Common myeloid progenitor, CD34-positive (primary cell): Measurements from ENCODE around the gene TEAD1.

ENCODE experiments used
- CTCF ChIA-PET: fragments of 350-600 bp; sonication (Branson Sonifier 250); formaldehyde crosslinking; loops from one replicate; lab custom pipeline; 2021; ENCODE audit warnings: antibody characterized with exemption; lab: Charles Lee
- POLR2A ChIA-PET: fragments of 350-600 bp; sonication (Branson Sonifier 250); formaldehyde crosslinking; loops from one replicate; lab custom pipeline; 2021; ENCODE audit warnings: antibody characterized with exemption; lab: Charles Lee
- DNase-seq, 3 donors: peaks; one replicate each; pipeline versions ENCODE4 v3.0.0 to v3.0.0-alpha.2; 2013
- H3K27ac ChIP-seq, 2 experiments: 1 replicate in 1 of 2; 2 replicates in 1 of 2; pipeline ENCODE4 v1.7.0; 2013; ENCODE audit warnings: inconsistent platforms in 2 of 2, low read length in 2 of 2, mild to moderate bottlenecking in 2 of 2, low read depth in 1 of 2, moderate library complexity in 1 of 2; ENCODE audit not compliant: severe bottlenecking in 2 of 2, insufficient read depth in 1 of 2, poor library complexity in 1 of 2
- H3K27me3 ChIP-seq, 5 experiments: replicated peaks in 2 of 5; 1 replicate in 3 of 5; 2 replicates in 2 of 5; pipeline versions ENCODE4 v1.6.1 to v1.7.0; 2013; ENCODE audit warnings: low read length in 4 of 5, mild to moderate bottlenecking in 2 of 5, moderate library complexity in 2 of 5, inconsistent platforms in 1 of 5; ENCODE audit not compliant: insufficient read depth in 5 of 5, control insufficient read depth in 4 of 5
- H3K36me3 ChIP-seq, 4 experiments: 1 replicate in 2 of 4; 2 replicates in 2 of 4; pipeline versions ENCODE4 v1.6.1 to v1.7.0; 2013; ENCODE audit warnings: low read length in 3 of 4, control low read depth in 1 of 4, mild to moderate bottlenecking in 1 of 4; ENCODE audit not compliant: control insufficient read depth in 4 of 4, insufficient read depth in 4 of 4
- H3K4me1 ChIP-seq, 4 experiments: 1 replicate in 3 of 4; 2 replicates in 1 of 4; pipeline versions ENCODE4 v1.6.1 to v1.7.1; 2013; ENCODE audit warnings: low read length in 3 of 4, mild to moderate bottlenecking in 3 of 4, control low read depth in 1 of 4, inconsistent platforms in 1 of 4, moderate library complexity in 1 of 4; ENCODE audit not compliant: control insufficient read depth in 4 of 4, insufficient read depth in 4 of 4; ENCODE audit errors: control extremely low read depth in 1 of 4
- H3K4me3 ChIP-seq, 7 experiments: 1 replicate in 4 of 7; 2 replicates in 3 of 7; pipeline versions ENCODE4 v1.5.1 to v1.7.0; 2013; ENCODE audit warnings: mild to moderate bottlenecking in 7 of 7, low read length in 6 of 7, moderate library complexity in 6 of 7, inconsistent platforms in 2 of 7, low read depth in 2 of 7, control low read depth in 1 of 7; ENCODE audit not compliant: insufficient read depth in 4 of 7, control insufficient read depth in 1 of 7; ENCODE audit errors: extremely low read depth in 1 of 7
- H3K9me3 ChIP-seq, 5 experiments: 1 replicate in 4 of 5; 2 replicates in 1 of 5; pipeline versions ENCODE4 v1.6.1 to v1.7.1; 2013; ENCODE audit warnings: low read length in 4 of 5, mild to moderate bottlenecking in 2 of 5, inconsistent platforms in 1 of 5, low read depth in 1 of 5, moderate library complexity in 1 of 5; ENCODE audit not compliant: control insufficient read depth in 4 of 5, insufficient read depth in 2 of 5; ENCODE audit errors: control extremely low read depth in 1 of 5
- WGBS: methylation state at CpG from one replicate; pipeline ENCODE4 v1.1.5; 2013; ENCODE audit not compliant: insufficient coverage; 5-methylcytosine and 5-hydroxymethylcytosine counted together

TEAD1 gene

GRCh38 chr11:12914400-12914912 is 240.2 kb downstream of the TEAD1 start:
- DNase-seq: peak; percentile 8 to 32 (median 31)
- WGBS: 46% methylated on average over 10 of the region's 11 CpGs
- H3K36me3 ChIP-seq: no peaks in the 10 kb centered on the region

DNA sequence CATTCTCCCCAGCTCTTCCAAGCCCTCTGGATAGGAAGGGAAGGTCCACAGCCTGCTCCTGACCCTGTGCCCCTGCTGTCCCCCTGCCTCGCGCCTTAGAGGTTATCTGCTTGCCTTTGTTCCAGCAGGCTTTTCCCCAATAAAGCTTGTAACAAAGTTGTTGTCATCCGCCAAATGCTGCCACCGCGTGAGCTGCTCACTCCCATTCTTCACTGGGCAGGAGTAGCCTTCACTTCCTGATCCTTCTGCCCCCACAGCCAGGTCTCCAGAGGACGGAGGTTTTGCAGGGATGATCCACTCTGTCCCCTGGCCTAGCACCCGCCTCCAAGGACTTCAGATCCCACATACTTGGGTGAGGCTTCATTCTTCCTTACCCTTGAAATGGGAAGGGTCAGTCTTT is 240.9 kb downstream of the TEAD1 start:
- CTCF ChIA-PET: interaction anchor here (0.9 to 2.3 kb wide), 2 partner anchors 13 kb away, joined by 3 to 9 read pairs; no protein-coding TSS in a partner anchor
- H3K27me3 ChIP-seq: peaks cover 0 to 4% (median 0%) of the 10 kb centered on the region in 5 experiments
- no peak overlapping the region for H3K27ac ChIP-seq
- H3K4me3 ChIP-seq: no peak overlapping the region
- H3K4me1 ChIP-seq: no peaks in the 10 kb centered on the region
- no peaks in the 10 kb centered on the region for H3K9me3 ChIP-seq
- POLR2A ChIA-PET: no interaction called here
- 97% methylated on average over 6 of the region's 7 CpGs for WGBS
- no peak for DNase-seq
- no peaks in the 10 kb centered on the region for H3K36me3 ChIP-seq

More at GRCh38 chr11:12914400-12914912, 240.2 kb downstream of the TEAD1 start:
- ChIA-PET POLR2A (interaction anchor here (0.6 kb wide), 1 partner anchor 614 kb away, joined by 4 read pairs; no protein-coding TSS in a partner anchor), CTCF (interaction anchor here (0.6 to 2.3 kb wide), 4 partner anchors 9 to 50 kb away, joined by 3 to 9 read pairs (median 3); no protein-coding TSS in a partner anchor)
- Histone ChIP-seq H3K27me3 (peaks cover 0 to 4% (median 0%) of the 10 kb centered on the region in 5 experiments), H3K9me3 (no peaks in the 10 kb centered on the region), H3K27ac (no peak overlapping the region), H3K4me1 (no peaks in the 10 kb centered on the region), H3K4me3 (no peak overlapping the region)

DNA sequence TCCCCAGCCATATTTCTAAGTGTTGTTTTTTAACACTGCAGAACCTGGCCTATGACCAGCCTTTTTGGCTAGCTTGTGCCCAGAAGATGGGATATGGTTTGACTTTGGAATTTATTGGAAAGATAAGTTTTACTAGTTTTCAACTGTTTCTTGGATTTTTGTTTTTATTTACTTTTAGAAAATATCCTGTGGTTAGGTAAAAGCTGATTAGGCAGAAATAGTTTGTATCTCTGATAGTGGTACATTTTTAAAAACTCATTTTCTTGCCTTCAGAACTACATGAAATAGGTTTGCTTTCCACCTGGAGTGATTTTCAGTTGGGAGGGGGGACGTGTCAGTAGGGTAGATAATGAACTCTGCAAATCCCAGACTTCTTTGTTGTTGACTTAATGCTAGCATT is 243.6 kb downstream of the TEAD1 start:
- H3K27ac ChIP-seq: no peak overlapping the region
- WGBS: no CpG with 5 or more reads among the region's 1 CpG
- POLR2A ChIA-PET: no interaction called here
- H3K27me3 ChIP-seq: peaks cover 0 to 5% (median 0%) of the 10 kb centered on the region in 5 experiments
- no peak overlapping the region for H3K4me3 ChIP-seq
- CTCF ChIA-PET: no interaction called here
- no peaks in the 10 kb centered on the region for H3K4me1 ChIP-seq
- H3K36me3 ChIP-seq: no peaks in the 10 kb centered on the region
- no peak for DNase-seq
- H3K9me3 ChIP-seq: no peaks in the 10 kb centered on the region

- H3K9me3 ChIP-seq: no peaks in the 10 kb centered on the region
- H3K36me3 ChIP-seq: no peaks in the 10 kb centered on the region
- WGBS: 100% methylated on average over 1 of the region's 4 CpGs
- no peaks in the 10 kb centered on the region for H3K4me1 ChIP-seq
- peaks cover 0 to 5% (median 0%) of the 10 kb centered on the region in 5 experiments for H3K27me3 ChIP-seq
- ChIA-PET CTCF (no interaction called here), POLR2A (no interaction called here)
- H3K4me3 ChIP-seq: no peak overlapping the region
- no peak for DNase-seq
- no peak overlapping the region for H3K27ac ChIP-seq
These were observed 244.4 kb downstream of the TEAD1 start for GRCh38 chr11:12918667-12919066.

DNA sequence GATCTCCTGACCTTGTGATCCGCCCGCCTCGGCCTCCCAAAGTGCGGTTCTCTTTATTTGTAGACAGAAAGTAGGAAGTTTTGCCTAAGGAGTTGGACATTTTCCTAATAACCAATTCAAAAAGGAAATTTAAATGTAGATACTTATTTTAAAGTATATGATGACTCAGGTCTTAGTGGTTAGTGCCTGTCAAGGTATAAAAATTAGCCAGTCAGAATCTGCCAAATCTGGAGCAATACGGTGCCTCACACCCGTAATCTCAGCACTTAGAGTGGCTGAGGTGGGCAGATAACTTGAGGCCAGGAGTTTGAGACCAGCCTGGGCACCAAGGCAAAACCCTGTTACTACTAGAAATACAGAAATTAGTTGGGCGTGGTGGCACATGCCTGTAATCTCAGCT is 248.2 kb downstream of the TEAD1 start:
- ChIA-PET POLR2A (no interaction called here), CTCF (interaction anchor here (0.6 kb wide), 1 partner anchor 230 kb away, joined by 3 read pairs; no protein-coding TSS in a partner anchor)
- Histone ChIP-seq H3K4me3 (no peak overlapping the region), H3K27ac (no peak overlapping the region), H3K9me3 (no peaks in the 10 kb centered on the region), H3K36me3 (no peaks in the 10 kb centered on the region), H3K27me3 (peaks cover 0 to 4% (median 0%) of the 10 kb centered on the region in 5 experiments), H3K4me1 (no peaks in the 10 kb centered on the region)
- no peak for DNase-seq
- WGBS: 89% methylated on average over 3 of the region's 7 CpGs

DNA sequence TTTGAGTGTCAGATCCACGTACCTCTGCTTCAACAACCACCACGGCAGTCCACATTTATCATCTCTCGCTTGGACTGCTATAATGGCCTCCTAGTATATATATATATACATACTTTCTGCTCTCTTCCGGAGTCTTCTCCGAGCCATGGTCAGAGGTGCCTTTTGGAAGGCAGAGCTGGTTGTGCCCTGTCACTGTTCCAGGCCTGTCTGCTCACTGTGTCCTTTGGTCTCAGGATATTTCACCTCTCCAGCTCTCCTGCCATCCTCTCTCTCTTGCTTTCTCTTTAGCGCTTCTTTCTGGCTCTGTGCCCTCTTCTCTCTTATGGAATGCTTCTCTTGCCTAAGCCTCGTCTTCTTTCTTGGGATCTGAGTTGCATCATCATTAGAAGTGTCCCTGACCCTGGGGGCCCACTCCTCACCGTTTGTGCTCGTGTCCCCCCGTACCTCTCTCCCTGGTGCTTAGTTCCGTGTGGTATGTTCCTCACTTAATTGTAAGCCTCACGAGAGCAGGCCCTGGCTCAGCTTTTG is 248.8 kb downstream of the TEAD1 start:
- Histone ChIP-seq H3K27me3 (peaks cover 0 to 4% (median 0%) of the 10 kb centered on the region in 5 experiments), H3K9me3 (no peaks in the 10 kb centered on the region), H3K27ac (no peak overlapping the region), H3K36me3 (no peaks in the 10 kb centered on the region), H3K4me1 (no peaks in the 10 kb centered on the region), H3K4me3 (no peak overlapping the region)
- DNase-seq: no peak
- WGBS: 86% methylated on average over 7 of the region's 12 CpGs
- POLR2A ChIA-PET: no interaction called here
- CTCF ChIA-PET: interaction anchor here (1.0 kb wide), 1 partner anchor 9 kb away, joined by 3 read pairs; no protein-coding TSS in a partner anchor

DNA sequence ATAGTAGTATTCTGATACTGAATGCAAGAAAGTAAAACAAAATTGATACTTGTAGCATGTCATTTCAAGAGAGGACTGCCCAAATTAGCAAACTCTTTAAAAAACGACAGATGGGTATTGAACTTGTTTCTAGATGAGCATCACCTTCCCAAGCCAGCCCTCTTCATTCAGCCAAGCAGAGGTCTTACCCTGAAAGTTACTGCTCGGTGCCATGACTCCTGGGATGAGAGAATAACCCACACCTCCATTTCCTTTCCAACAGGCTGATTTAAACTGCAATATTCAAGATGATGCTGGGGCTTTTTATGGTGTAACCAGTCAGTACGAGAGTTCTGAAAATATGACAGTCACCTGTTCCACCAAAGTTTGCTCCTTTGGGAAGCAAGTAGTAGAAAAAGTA is 250.4 kb downstream of the TEAD1 start:
- CTCF ChIA-PET: no interaction called here
- no peak overlapping the region for H3K27ac ChIP-seq
- POLR2A ChIA-PET: no interaction called here
- peaks cover 0 to 4% (median 0%) of the 10 kb centered on the region in 5 experiments for H3K27me3 ChIP-seq
- H3K4me3 ChIP-seq: no peak overlapping the region
- H3K4me1 ChIP-seq: no peaks in the 10 kb centered on the region
- 100% methylated on average over 1 of the region's 3 CpGs for WGBS
- no peaks in the 10 kb centered on the region for H3K36me3 ChIP-seq
- H3K9me3 ChIP-seq: no peaks in the 10 kb centered on the region
- no peak for DNase-seq
